ENCODE data around the gene CARNS1. TPM values are rescaled to one million over a fixed set of nuclear protein-coding genes. Genes with fewer than 3 reads are reported as not detected.
A peak's percentile ranks its signal among the peaks of the same experiment; 100 is the strongest.

Gene CARNS1
- total and polyA plus RNA-seq, 2 of the 8 experiments (the other 6 are each of a cell fraction or from before 2014, with no cell fraction given), result 0.82 to 1.1 TPM

GRCh38 chr11:67417425-67417824, 1.9 kb downstream of the CARNS1 start:
- H3K79me1 ChIP-seq (ENCODE audit: low read depth, low read length), result no peaks in the 10 kb centered on the region
- 0 out of 2 replicates have a peak overlapping the region, but pooled peaks have one; percentile 46 for H2BK15ac ChIP-seq (ENCODE audit: low read length)
- no peak overlapping the region for H4K8ac ChIP-seq (ENCODE audit: extremely low read depth, insufficient read depth, low read length)
- H3K14ac ChIP-seq (ENCODE audit: insufficient read length), result no peak overlapping the region
- peaks cover 0 to 3% of the 10 kb centered on the region in 2 experiments for H4K20me1 ChIP-seq (replicated peaks in 1 of 2; ENCODE audit: control insufficient read depth in 1 of 2, insufficient read depth in 2 of 2, low read length in 2 of 2)
- no peaks in the 10 kb centered on the region for H3K79me2 ChIP-seq (ENCODE audit: control insufficient read depth in 1 of 2, insufficient read depth in 2 of 2, low read length in 2 of 2)
- no peak overlapping the region for H3K4me3 ChIP-seq (ENCODE audit: extremely low read depth in 1 of 4, insufficient read depth in 2 of 4, low read depth in 3 of 4, low read length in 4 of 4)
- H3K9me3 ChIP-seq (ENCODE audit: insufficient read depth in 2 of 2, low read depth in 1 of 2, low read length in 1 of 2), result no peaks in the 10 kb centered on the region
- no peak overlapping the region for H3K9ac ChIP-seq (replicated peaks in 1 of 4; ENCODE audit: extremely low read depth in 1 of 4, low read depth in 3 of 4, low read length in 3 of 4)
- DNase-seq (ENCODE audit: low read depth in 1 of 2, low spot score in 2 of 2) (no peak), FAIRE-seq (no peak)
- WGBS, 2 experiments (ENCODE audit: extremely low coverage in 1 of 2, insufficient coverage in 1 of 2, insufficient read length in 1 of 2, insufficient replicate concordance in 2 of 2, low coverage in 1 of 2, low lambda C conversion rate in 2 of 2, missing lambda C conversion rate in 1 of 2), result 86% methylated on average over 12 of the region's 12 CpGs; no CpG with 5 or more reads in 1 of the 2 experiments
- peaks cover 12% of the 10 kb centered on the region; the same call in 1 of the 2 replicates for H3K23me2 ChIP-seq (ENCODE audit: low read depth, low read length)
- H3K36me3 ChIP-seq (ENCODE audit: control insufficient read depth in 2 of 4, insufficient read depth in 4 of 4, low read length in 3 of 4), result no peaks in the 10 kb centered on the region
- POLR2A ChIA-PET (ENCODE audit: partially characterized antibody), result interaction anchor here (1.6 to 10.2 kb wide), 4 partner anchors 10 to 67 kb away, joined by 3 to 104 read pairs (median 4); partner anchors contain the start of genes PTPRCAP and TBC1D10C
- H3K4ac ChIP-seq (replicated peaks; ENCODE audit: insufficient read length, low read depth, low read length), result peak overlapping the region; percentile 91
- no peak overlapping the region for H3K4me2 ChIP-seq (ENCODE audit: insufficient read depth in 1 of 2, low read depth in 2 of 2, low read length in 2 of 2)
- no peak overlapping the region for H3K27ac ChIP-seq (ENCODE audit: low read depth, low read length)
- no peak overlapping the region for H4K5ac ChIP-seq (ENCODE audit: insufficient read length, low read depth, low read length)
- peaks cover 4 to 15% (median 11%) of the 10 kb centered on the region in 4 experiments for H3K4me1 ChIP-seq (replicated peaks in 1 of 4; ENCODE audit: control insufficient read depth in 3 of 4, insufficient read depth in 4 of 4, low read length in 3 of 4)
- H3K27me3 ChIP-seq (replicated peaks in 1 of 4; ENCODE audit: control insufficient read depth in 3 of 4, extremely low read depth in 1 of 4, insufficient read depth in 3 of 4, low read length in 3 of 4), result peaks cover 0 to 11% (median 7%) of the 10 kb centered on the region in 4 experiments; a peak in 5 of 7 replicates
- no peak overlapping the region for H3K56ac ChIP-seq (replicated peaks; ENCODE audit: insufficient read length, low read depth, low read length)
- H3K18ac ChIP-seq (ENCODE audit: extremely low read depth, low read length), result no peak overlapping the region
- no peak overlapping the region for H2BK20ac ChIP-seq (ENCODE audit: low read length)
- no peak overlapping the region for H2AFZ ChIP-seq (ENCODE audit: low read length)
- H2AK5ac ChIP-seq (ENCODE audit: low read depth, low read length), result no peak overlapping the region; the same call in 1 of the 2 replicates
- H3K23ac ChIP-seq (ENCODE audit: insufficient read length), result no peak overlapping the region
- no peak overlapping the region for H4K91ac ChIP-seq (replicated peaks; ENCODE audit: insufficient read length, low read length)
- no peak overlapping the region for H2BK12ac ChIP-seq (ENCODE audit: low read depth, low read length)
- no peak overlapping the region for H2BK5ac ChIP-seq (ENCODE audit: low read depth, low read length)
- H2BK120ac ChIP-seq (replicated peaks; ENCODE audit: low read depth, low read length), result no peak overlapping the region
- CTCF ChIA-PET (ENCODE audit: partially characterized antibody), result interaction anchor here (0.7 to 1.6 kb wide), 7 partner anchors 13 to 66 kb away, joined by 3 to 5 read pairs (median 4); partner anchors contain the start of genes PPP1CA, TBC1D10C and TMEM134
- no peak for TF ChIP-seq CTCF (IDR thresholded peaks at IDR 0.05; ENCODE audit: control extremely low read depth in 1 of 3, insufficient read depth in 1 of 3, low read depth in 1 of 3, low read length in 3 of 3)
- no peak for TF ChIP-seq KDM5A (IDR thresholded peaks at IDR 0.05; ENCODE audit: low read length)
- TF ChIP-seq SIRT6 (IDR thresholded peaks at IDR 0.05; ENCODE audit: low read length), result no peak
- TF ChIP-seq CHD1 (IDR thresholded peaks at IDR 0.05; ENCODE audit: low read depth, low read length), result no peak
